ENCODE measurements around the gene PPP1R27. TPM values are rescaled to one million over a fixed set of nuclear protein-coding genes. Genes with fewer than 3 reads are reported as not detected.
A peak's percentile ranks its signal among the peaks of the same experiment; 100 is the strongest.

Gene PPP1R27
- total and polyA plus RNA-seq, 9 of the 15 experiments (the other 6 are each of a cell fraction or from before 2014, with no cell fraction given), result 0.29 to 6.9 (median 1.5) TPM; not detected in 2

DNA sequence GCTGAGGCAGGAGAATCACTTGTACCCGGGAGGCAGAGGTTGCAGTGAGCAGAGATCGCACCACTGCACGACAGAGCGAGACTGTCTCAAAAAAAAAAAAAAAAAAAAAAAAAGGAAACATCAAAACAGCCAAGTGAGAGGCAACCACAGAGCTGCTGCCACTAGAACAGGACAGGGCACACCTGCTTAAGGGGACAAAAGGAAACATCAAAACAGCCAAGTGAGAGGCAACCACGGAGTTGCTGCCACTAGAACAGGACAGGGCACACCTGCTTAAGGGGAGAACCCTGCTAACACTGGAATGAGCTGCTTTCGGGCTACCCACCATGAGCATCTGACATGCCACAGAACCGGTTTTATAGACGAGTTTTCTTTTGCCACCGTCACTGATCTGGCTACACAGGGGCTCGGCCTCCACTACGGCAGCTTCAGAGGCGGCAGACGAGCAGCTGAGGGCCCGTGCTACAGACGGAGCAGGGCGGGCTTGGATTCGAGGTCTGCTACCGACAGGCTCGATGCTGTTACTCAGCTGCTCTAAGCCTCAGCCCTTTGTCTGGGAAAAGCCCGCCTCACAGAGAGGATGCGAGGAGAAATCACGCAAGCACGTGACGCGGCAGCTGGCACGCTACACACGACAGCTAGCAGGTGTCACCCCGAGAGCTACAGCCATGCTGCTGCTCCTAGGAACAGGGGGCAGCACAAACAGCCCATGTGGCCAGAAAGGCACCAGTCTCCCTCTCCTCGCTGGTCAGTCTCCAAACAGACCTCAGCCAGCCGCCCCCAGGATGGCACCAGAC, 23.5 kb upstream of the PPP1R27 start (continued):
- peak; percentile 81 for TF ChIP-seq RBFOX2 (IDR thresholded peaks at IDR 0.05; ENCODE audit: low read depth, low read length)
- TF ChIP-seq, protein P1, sequence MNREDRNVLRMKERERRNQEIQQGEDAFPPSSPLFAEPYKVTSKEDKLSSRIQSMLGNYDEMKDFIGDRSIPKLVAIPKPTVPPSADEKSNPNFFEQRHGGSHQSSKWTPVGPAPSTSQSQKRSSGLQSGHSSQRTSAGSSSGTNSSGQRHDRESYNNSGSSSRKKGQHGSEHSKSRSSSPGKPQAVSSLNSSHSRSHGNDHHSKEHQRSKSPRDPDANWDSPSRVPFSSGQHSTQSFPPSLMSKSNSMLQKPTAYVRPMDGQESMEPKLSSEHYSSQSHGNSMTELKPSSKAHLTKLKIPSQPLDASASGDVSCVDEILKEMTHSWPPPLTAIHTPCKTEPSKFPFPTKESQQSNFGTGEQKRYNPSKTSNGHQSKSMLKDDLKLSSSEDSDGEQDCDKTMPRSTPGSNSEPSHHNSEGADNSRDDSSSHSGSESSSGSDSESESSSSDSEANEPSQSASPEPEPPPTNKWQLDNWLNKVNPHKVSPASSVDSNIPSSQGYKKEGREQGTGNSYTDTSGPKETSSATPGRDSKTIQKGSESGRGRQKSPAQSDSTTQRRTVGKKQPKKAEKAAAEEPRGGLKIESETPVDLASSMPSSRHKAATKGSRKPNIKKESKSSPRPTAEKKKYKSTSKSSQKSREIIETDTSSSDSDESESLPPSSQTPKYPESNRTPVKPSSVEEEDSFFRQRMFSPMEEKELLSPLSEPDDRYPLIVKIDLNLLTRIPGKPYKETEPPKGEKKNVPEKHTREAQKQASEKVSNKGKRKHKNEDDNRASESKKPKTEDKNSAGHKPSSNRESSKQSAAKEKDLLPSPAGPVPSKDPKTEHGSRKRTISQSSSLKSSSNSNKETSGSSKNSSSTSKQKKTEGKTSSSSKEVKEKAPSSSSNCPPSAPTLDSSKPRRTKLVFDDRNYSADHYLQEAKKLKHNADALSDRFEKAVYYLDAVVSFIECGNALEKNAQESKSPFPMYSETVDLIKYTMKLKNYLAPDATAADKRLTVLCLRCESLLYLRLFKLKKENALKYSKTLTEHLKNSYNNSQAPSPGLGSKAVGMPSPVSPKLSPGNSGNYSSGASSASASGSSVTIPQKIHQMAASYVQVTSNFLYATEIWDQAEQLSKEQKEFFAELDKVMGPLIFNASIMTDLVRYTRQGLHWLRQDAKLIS (CRISPR knock-in tag; IDR thresholded peaks at IDR 0.05), result 0 out of 2 replicates have a peak, but pooled peaks have one; percentile 11
- TF ChIP-seq HIVEP1 (CRISPR knock-in tag; IDR thresholded peaks at IDR 0.05), result no peak
- no peak for TF ChIP-seq E2F8 (IDR thresholded peaks at IDR 0.05; ENCODE audit: low read depth, partially characterized antibody)
- TF ChIP-seq ZNF143 (CRISPR knock-in tag; IDR thresholded peaks at IDR 0.05), result 0 out of 2 replicates have a peak, but pooled peaks have one; percentile 13
- no peak for TF ChIP-seq ZNF77 (CRISPR knock-in tag; IDR thresholded peaks at IDR 0.05)
- TF ChIP-seq ASH1L (IDR thresholded peaks at IDR 0.05; ENCODE audit: borderline replicate concordance, low read depth, partially characterized antibody), result no peak
- peak; percentile 2 for TF ChIP-seq RBBP5 (IDR thresholded peaks at IDR 0.05; ENCODE audit: borderline replicate concordance, insufficient read depth, low read length, poor library complexity, severe bottlenecking)
- TF ChIP-seq POLR2G (IDR thresholded peaks at IDR 0.05; ENCODE audit: low read depth, low read length), result peak; percentile 73
- no peak for TF ChIP-seq ZSCAN32 (CRISPR knock-in tag; IDR thresholded peaks at IDR 0.05)
- no peak for TF ChIP-seq KLF16 (IDR thresholded peaks at IDR 0.05)
- TF ChIP-seq NFE2 (IDR thresholded peaks at IDR 0.05; ENCODE audit: low read depth), result no peak
- TF ChIP-seq IFI16 (CRISPR knock-in tag; IDR thresholded peaks at IDR 0.05), result no peak
